Upper lobe of left lung (tissue), 4 donors: ENCODE results near the gene OR5H15.

Source experiments
- POLR2A ChIP-seq, 4 donors: fragments of 450-650 bp; IDR thresholded peaks; one replicate each; pipeline ENCODE4 v1.5.1; 2016 to 2017; ENCODE audit warnings: antibody characterized with exemption in 4 of 4, mild to moderate bottlenecking in 2 of 4
- POLR2AphosphoS5 ChIP-seq, 2 donors: sonication (generic); formaldehyde crosslinking; IDR thresholded peaks; one replicate each; pipeline ENCODE4 v1.5.1; 2017; ENCODE audit warnings: antibody characterized with exemption in 2 of 2
- TF ChIP-seq, protein P1 (sequence below), 6 experiments: fragments of 450-650 bp in 4 of 6; fragments of 200-600 bp in 2 of 6; sonication (generic) in 2 of 6; IDR thresholded peaks; one replicate each; pipeline ENCODE4 v1.5.1; 2016 to 2019; ENCODE audit warnings: antibody characterized with exemption in 6 of 6

DNA sequence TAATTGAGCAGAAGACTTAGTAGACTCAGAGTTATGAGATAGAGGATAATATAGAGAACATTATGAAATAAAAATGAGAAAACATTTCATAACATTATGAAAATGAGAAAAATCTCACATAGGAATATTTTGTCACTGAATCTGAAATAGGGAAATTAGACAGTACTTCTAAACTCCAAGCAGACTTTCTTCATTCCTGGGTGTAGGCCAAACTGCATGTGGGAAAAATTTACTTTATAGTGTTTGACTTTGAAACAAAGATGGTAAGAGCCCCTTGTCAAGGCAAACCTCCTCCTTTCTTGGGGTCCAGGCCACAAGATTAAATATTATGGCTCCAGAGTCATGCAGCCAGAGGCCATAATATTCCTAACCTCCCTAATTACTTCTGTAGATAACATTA is 26.0 kb upstream of the OR5H15 start:
- TF ChIP-seq, protein P1, sequence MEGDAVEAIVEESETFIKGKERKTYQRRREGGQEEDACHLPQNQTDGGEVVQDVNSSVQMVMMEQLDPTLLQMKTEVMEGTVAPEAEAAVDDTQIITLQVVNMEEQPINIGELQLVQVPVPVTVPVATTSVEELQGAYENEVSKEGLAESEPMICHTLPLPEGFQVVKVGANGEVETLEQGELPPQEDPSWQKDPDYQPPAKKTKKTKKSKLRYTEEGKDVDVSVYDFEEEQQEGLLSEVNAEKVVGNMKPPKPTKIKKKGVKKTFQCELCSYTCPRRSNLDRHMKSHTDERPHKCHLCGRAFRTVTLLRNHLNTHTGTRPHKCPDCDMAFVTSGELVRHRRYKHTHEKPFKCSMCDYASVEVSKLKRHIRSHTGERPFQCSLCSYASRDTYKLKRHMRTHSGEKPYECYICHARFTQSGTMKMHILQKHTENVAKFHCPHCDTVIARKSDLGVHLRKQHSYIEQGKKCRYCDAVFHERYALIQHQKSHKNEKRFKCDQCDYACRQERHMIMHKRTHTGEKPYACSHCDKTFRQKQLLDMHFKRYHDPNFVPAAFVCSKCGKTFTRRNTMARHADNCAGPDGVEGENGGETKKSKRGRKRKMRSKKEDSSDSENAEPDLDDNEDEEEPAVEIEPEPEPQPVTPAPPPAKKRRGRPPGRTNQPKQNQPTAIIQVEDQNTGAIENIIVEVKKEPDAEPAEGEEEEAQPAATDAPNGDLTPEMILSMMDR (IDR thresholded peaks at IDR 0.05) = no peak
- no peak for TF ChIP-seq POLR2A (IDR thresholded peaks at IDR 0.05)
- no peak for TF ChIP-seq POLR2AphosphoS5 (IDR thresholded peaks at IDR 0.05)
